Smooth muscle cell (in vitro differentiated cells): Measurements from ENCODE around the gene FOXD1. TPM values are rescaled to one million over a fixed set of nuclear protein-coding genes. Genes with fewer than 3 reads are reported as not detected.

Source experiments
- DNase-seq: peaks from one replicate; lab custom pipeline; 2025; ENCODE audit not compliant: unreplicated experiment; lab: John Stamatoyannopoulos, UW
- H2AFZ ChIP-seq: fragments of 200-600 bp; sonication (generic); 2 replicates; pipeline ENCODE4 v1.6.0; 2016; ENCODE audit warnings: antibody characterized with exemption, low read depth, mild to moderate bottlenecking
- H3F3A ChIP-seq: fragments of 200-600 bp; sonication (generic); 2 replicates; pipeline ENCODE4 v1.6.0; 2017; ENCODE audit warnings: antibody characterized with exemption, low read depth
- H3K27ac ChIP-seq: fragments of 200-600 bp; sonication (generic); 2 replicates; pipeline ENCODE4 v1.5.1; 2016; ENCODE audit warnings: low read depth, mild to moderate bottlenecking
- H3K27me3 ChIP-seq: fragments of 200-600 bp; sonication (generic); 2 replicates; pipeline ENCODE4 v1.6.1; 2016; ENCODE audit warnings: low read depth, mild to moderate bottlenecking
- H3K36me3 ChIP-seq: fragments of 200-600 bp; sonication (generic); 2 replicates; pipeline ENCODE4 v1.5.1; 2016; ENCODE audit warnings: low read depth
- H3K4me1 ChIP-seq: fragments of 200-600 bp; sonication (generic); 2 replicates; pipeline ENCODE4 v1.5.1; 2016; ENCODE audit warnings: low read depth
- H3K4me2 ChIP-seq: fragments of 200-600 bp; sonication (generic); 2 replicates; pipeline ENCODE4 v1.6.0; 2016; ENCODE audit warnings: mild to moderate bottlenecking
- H3K4me3 ChIP-seq: fragments of 200-600 bp; sonication (generic); 2 replicates; pipeline ENCODE4 v1.5.1; 2016; ENCODE audit warnings: mild to moderate bottlenecking
- H3K79me2 ChIP-seq: fragments of 200-600 bp; sonication (generic); 2 replicates; pipeline ENCODE4 v1.6.0; 2016; ENCODE audit warnings: low read depth, mild to moderate bottlenecking
- H3K9ac ChIP-seq: fragments of 200-600 bp; sonication (generic); 2 replicates; pipeline ENCODE4 v1.6.0; 2016; ENCODE audit warnings: low read depth
- H3K9me3 ChIP-seq: fragments of 200-600 bp; sonication (generic); replicated peaks from 2 replicates; pipeline ENCODE4 v1.5.1; 2016; ENCODE audit warnings: low read depth
- H4K20me1 ChIP-seq: fragments of 200-600 bp; sonication (generic); 2 replicates; pipeline ENCODE4 v1.6.0; 2016; ENCODE audit warnings: low read depth
- CTCF ChIP-seq: fragments of 200-600 bp; sonication (generic); IDR thresholded peaks from 2 replicates; pipeline ENCODE4 v1.5.1; 2017; ENCODE audit warnings: borderline replicate concordance, mild to moderate bottlenecking, antibody characterized with exemption; ENCODE audit not compliant: insufficient read depth, poor library complexity, severe bottlenecking
- WGBS: methylation state at CpG from one replicate; pipeline ENCODE4 v1.1.7; 2016; ENCODE audit warnings: low lambda C conversion rate; 5-methylcytosine and 5-hydroxymethylcytosine counted together
- polyA plus RNA-seq: library from polyadenylated mRNA; unstranded; fragments of >200 nt; fragmentation: Nextera tagmentation; extraction: Ambion mirVana; gene quantifications from 2 replicates; pipeline ENCODE4 v1.2.1, GENCODE V29; 2016
- total RNA-seq: library from RNA; depleted of rRNA; stranded (reverse); fragments of >200 nt; gene quantifications from 2 replicates; pipeline ENCODE4 v1.2.3, GENCODE V29; 2014

The FOXD1 gene
- total and polyA plus RNA-seq, 2 experiments from 2014 or later = 9.0 to 13.8 TPM

- peak overlapping the region; percentile 89 for H3K4me2 ChIP-seq
- peaks cover 40% of the 10 kb centered on the region for H3K27me3 ChIP-seq
- H2AFZ ChIP-seq = peak overlapping the region; percentile 49
- no peak overlapping the region for H3K9ac ChIP-seq
- H3K36me3 ChIP-seq = no peaks in the 10 kb centered on the region
- WGBS = 34% methylated on average over 6 of the region's 6 CpGs
- peaks cover 15% of the 10 kb centered on the region for H3F3A ChIP-seq
- no peak for TF ChIP-seq CTCF
- no peak for DNase-seq
- no peaks in the 10 kb centered on the region for H4K20me1 ChIP-seq
- peak overlapping the region; percentile 46 for H3K4me3 ChIP-seq
- H3K27ac ChIP-seq = no peak overlapping the region
- H3K4me1 ChIP-seq = peaks cover 6% of the 10 kb centered on the region
- H3K9me3 ChIP-seq = no peaks in the 10 kb centered on the region
- H3K79me2 ChIP-seq = no peaks in the 10 kb centered on the region
Observed at GRCh38 chr5:73419117-73419464, 29.5 kb downstream of the FOXD1 start.

GRCh38 chr5:73418244-73418691 lies 30.3 kb downstream of the FOXD1 start:
- no peaks in the 10 kb centered on the region for H3K79me2 ChIP-seq
- H3K4me2 ChIP-seq = peak overlapping the region; percentile 54
- peaks cover 15% of the 10 kb centered on the region for H3F3A ChIP-seq
- no peak for TF ChIP-seq CTCF
- peaks cover 40% of the 10 kb centered on the region for H3K27me3 ChIP-seq
- no peak overlapping the region for H3K9ac ChIP-seq
- no peak overlapping the region for H3K27ac ChIP-seq
- peaks cover 6% of the 10 kb centered on the region for H3K4me1 ChIP-seq
- no peaks in the 10 kb centered on the region for H4K20me1 ChIP-seq
- no peak for DNase-seq
- WGBS = 83% methylated on average over 6 of the region's 6 CpGs
- H3K4me3 ChIP-seq = no peak overlapping the region
- no peaks in the 10 kb centered on the region for H3K9me3 ChIP-seq
- no peaks in the 10 kb centered on the region for H3K36me3 ChIP-seq
- no peak overlapping the region for H2AFZ ChIP-seq

GRCh38 chr5:73417303-73418034 lies 31.1 kb downstream of the FOXD1 start:
- Histone ChIP-seq H3F3A (peaks cover 15% of the 10 kb centered on the region), H3K4me1 (peaks cover 6% of the 10 kb centered on the region), H4K20me1 (no peaks in the 10 kb centered on the region), H3K9ac (no peak overlapping the region), H3K27ac (peak overlapping the region; percentile 38), H3K9me3 (no peaks in the 10 kb centered on the region), H3K79me2 (no peaks in the 10 kb centered on the region), H2AFZ (peak overlapping the region; percentile 65), H3K4me3 (no peak overlapping the region), H3K27me3 (peaks cover 32% of the 10 kb centered on the region), H3K4me2 (peak overlapping the region; percentile 54), H3K36me3 (no peaks in the 10 kb centered on the region)
- WGBS = 43% methylated on average over 10 of the region's 10 CpGs
- no peak for TF ChIP-seq CTCF
- DNase-seq = no peak

- Histone ChIP-seq H3K9me3 (no peaks in the 10 kb centered on the region), H4K20me1 (no peaks in the 10 kb centered on the region), H3K9ac (no peak overlapping the region), H2AFZ (no peak overlapping the region), H3K27ac (no peak overlapping the region), H3K36me3 (no peaks in the 10 kb centered on the region), H3K4me1 (peaks cover 6% of the 10 kb centered on the region), H3K79me2 (no peaks in the 10 kb centered on the region), H3K4me2 (no peak overlapping the region), H3K27me3 (peaks cover 16% of the 10 kb centered on the region), H3F3A (peaks cover 15% of the 10 kb centered on the region), H3K4me3 (no peak overlapping the region)
- 93% methylated on average over 5 of the region's 5 CpGs for WGBS
- TF ChIP-seq CTCF = no peak
- no peak for DNase-seq
Observed at GRCh38 chr5:73415617-73416016, 33.0 kb downstream of the FOXD1 start.
